Thymus (tissue), 11 donors: Measurements from ENCODE around the gene CYBRD1. TPM values are rescaled to one million over a fixed set of nuclear protein-coding genes. Genes with fewer than 3 reads are reported as not detected.
"Not testable (repeated sequence)": the region's sequence is repeated elsewhere in the genome, so short reads cannot be mapped to it uniquely, and the experiment has no call there.

Experiments
- DNase-seq, 9 donors: peaks; one replicate each; pipeline ENCODE4 v3.0.0-alpha.2; 2013; ENCODE audit warnings: low spot score in 9 of 9, low read depth in 6 of 9, missing footprints in 1 of 9
- H3K27ac ChIP-seq, 2 donors: one replicate each; pipeline ENCODE4 v1.5.1; 2013; ENCODE audit warnings: control low read depth in 1 of 2, low read depth in 1 of 2, low read length in 1 of 2, mild to moderate bottlenecking in 1 of 2, moderate library complexity in 1 of 2
- H3K27me3 ChIP-seq, 2 donors: one replicate each; pipeline ENCODE4 v1.5.1; 2013; ENCODE audit warnings: low read length in 1 of 2; ENCODE audit not compliant: control insufficient read depth in 2 of 2, insufficient read depth in 1 of 2
- H3K36me3 ChIP-seq, 2 donors: one replicate each; pipeline ENCODE4 v1.5.1; 2013; ENCODE audit warnings: low read length in 1 of 2, mild to moderate bottlenecking in 1 of 2, moderate library complexity in 1 of 2; ENCODE audit not compliant: control insufficient read depth in 2 of 2, insufficient read depth in 2 of 2
- H3K4me1 ChIP-seq, 2 donors: one replicate each; pipeline ENCODE4 v1.5.1; 2013; ENCODE audit warnings: low read length in 2 of 2; ENCODE audit not compliant: control insufficient read depth in 2 of 2, insufficient read depth in 2 of 2
- H3K4me3 ChIP-seq, 2 donors: one replicate each; pipeline ENCODE4 v1.5.1; 2013; ENCODE audit warnings: low read length in 2 of 2, control low read depth in 1 of 2, mild to moderate bottlenecking in 1 of 2
- H3K9me3 ChIP-seq, 2 donors: one replicate each; pipeline ENCODE4 v1.5.1; 2013; ENCODE audit warnings: low read length in 1 of 2, mild to moderate bottlenecking in 1 of 2; ENCODE audit not compliant: control insufficient read depth in 2 of 2, insufficient read depth in 1 of 2
- WGBS: extraction: QIAGEN DNeasy Blood & Tissue Kit; methylation state at CpG from one replicate; pipeline ENCODE4 v1.1.7; 2013; 5-methylcytosine and 5-hydroxymethylcytosine counted together
- polyA plus RNA-seq: library from polyadenylated mRNA; stranded (reverse); fragments of 200-250 nt; gene quantifications from one replicate; pipeline ENCODE4 v1.2.3, GENCODE V29; 2013
- total RNA-seq: library from RNA; stranded (reverse); fragments of 120-200 nt; gene quantifications from one replicate; pipeline ENCODE4 v1.2.4, GENCODE V29; 2013
- donor health status: healthy.

The CYBRD1 gene
- total and polyA plus RNA-seq, 2 donors, result 14.9 to 80.7 TPM

DNA sequence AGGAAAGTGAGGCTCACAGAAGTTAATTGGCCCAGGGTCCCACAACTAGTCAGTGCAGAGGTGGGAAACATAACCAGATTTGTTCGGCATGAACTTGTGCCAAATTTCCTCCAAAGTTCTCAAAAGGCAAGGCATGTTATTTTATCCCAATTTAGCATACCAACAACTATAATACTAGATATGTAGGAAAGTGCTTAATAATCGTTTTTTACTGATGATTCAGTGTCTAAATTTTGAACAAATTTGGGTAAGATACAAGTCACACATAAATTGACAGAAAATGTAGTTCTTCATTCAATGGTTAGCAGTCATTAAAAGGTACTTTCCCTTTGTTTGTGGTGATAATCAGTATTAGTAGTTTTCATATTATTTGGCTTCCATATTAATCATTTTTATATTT lies 38.5 kb upstream of the CYBRD1 start:
- H3K4me3 ChIP-seq, result no peak overlapping the region
- DNase-seq, result no peak
- H3K4me1 ChIP-seq, result no peaks in the 10 kb centered on the region
- peaks cover 3 to 11% of the 10 kb centered on the region in 2 donors for H3K36me3 ChIP-seq
- H3K27me3 ChIP-seq, result no peaks in the 10 kb centered on the region
- H3K9me3 ChIP-seq, result no peaks in the 10 kb centered on the region
- WGBS, result 95% methylated on average over 2 of the region's 2 CpGs
- H3K27ac ChIP-seq, result no peak overlapping the region

DNA sequence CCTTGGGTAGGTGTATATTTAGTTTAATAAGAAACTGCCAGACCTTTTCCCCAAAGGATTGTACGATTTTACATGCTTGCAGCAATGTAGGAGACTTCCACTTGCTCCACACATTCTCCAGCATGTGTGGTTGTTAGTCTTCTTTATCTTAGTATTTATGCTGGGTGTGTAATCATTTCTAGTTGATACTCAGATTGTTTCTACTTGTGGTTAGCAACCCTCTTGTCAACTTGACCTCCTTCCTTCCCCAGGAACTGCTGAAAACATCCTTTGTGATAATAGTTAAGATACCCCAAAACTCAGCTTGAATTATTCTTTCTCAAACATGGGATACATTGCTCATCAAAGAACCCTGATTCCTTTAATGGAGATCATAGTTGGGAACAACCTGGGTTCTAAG lies 37.2 kb upstream of the CYBRD1 start:
- Histone ChIP-seq H3K4me1 (no peaks in the 10 kb centered on the region), H3K9me3 (no peaks in the 10 kb centered on the region), H3K27me3 (no peaks in the 10 kb centered on the region), H3K27ac (no peak overlapping the region), H3K36me3 (peaks cover 4 to 9% of the 10 kb centered on the region in 2 donors), H3K4me3 (no peak overlapping the region)
- DNase-seq, result no peak
- WGBS, result 91% methylated on average over 1 of the region's 1 CpG

GRCh38 chr2:171487201-171487600 lies 35.1 kb upstream of the CYBRD1 start:
- Histone ChIP-seq H3K9me3 (no peaks in the 10 kb centered on the region), H3K27ac (no peak overlapping the region), H3K4me3 (no peak overlapping the region), H3K4me1 (no peaks in the 10 kb centered on the region), H3K36me3 (peaks cover 0 to 4% of the 10 kb centered on the region in 2 donors), H3K27me3 (no peaks in the 10 kb centered on the region)
- 98% methylated on average over 6 of the region's 6 CpGs for WGBS
- no peak for DNase-seq

GRCh38 chr2:171487803-171488259 lies 34.4 kb upstream of the CYBRD1 start:
- Histone ChIP-seq H3K4me1 (no peaks in the 10 kb centered on the region), H3K27ac (no peak overlapping the region), H3K36me3 (peaks cover 0 to 4% of the 10 kb centered on the region in 2 donors), H3K9me3 (no peaks in the 10 kb centered on the region), H3K4me3 (no peak overlapping the region), H3K27me3 (no peaks in the 10 kb centered on the region)
- WGBS, result 98% methylated on average over 4 of the region's 4 CpGs
- no peak for DNase-seq

DNA sequence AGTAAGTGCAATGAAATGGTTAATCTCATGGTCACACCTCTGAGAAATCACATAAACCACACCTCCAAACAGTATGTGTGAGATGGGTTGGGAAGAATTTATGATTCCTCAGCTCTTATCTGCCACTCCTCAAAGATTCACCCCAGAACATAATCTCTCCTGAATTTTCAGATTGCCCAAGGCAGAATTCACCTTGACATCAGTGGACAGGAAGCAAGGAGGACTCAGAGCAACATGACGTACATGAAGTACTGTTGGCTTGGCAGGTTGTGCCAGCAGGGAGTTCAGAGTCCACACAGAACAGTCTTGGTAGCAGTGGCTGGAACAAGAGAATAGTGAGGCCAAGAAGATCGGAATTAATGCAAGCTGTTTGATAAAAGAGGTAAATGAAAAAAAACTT lies 31.7 kb upstream of the CYBRD1 start:
- Histone ChIP-seq H3K36me3 (peaks cover 0 to 4% of the 10 kb centered on the region in 2 donors), H3K4me3 (no peak overlapping the region), H3K4me1 (no peaks in the 10 kb centered on the region), H3K27me3 (no peaks in the 10 kb centered on the region), H3K27ac (no peak overlapping the region), H3K9me3 (no peaks in the 10 kb centered on the region)
- WGBS, result 95% methylated on average over 2 of the region's 2 CpGs
- no peak for DNase-seq

- no peak overlapping the region for H3K4me3 ChIP-seq
- WGBS, result 96% methylated on average over 3 of the region's 3 CpGs
- H3K4me1 ChIP-seq, result no peaks in the 10 kb centered on the region
- DNase-seq, result no peak
- peaks cover 0 to 4% of the 10 kb centered on the region in 2 donors for H3K36me3 ChIP-seq
- no peaks in the 10 kb centered on the region for H3K9me3 ChIP-seq
- no peaks in the 10 kb centered on the region for H3K27me3 ChIP-seq
- no peak overlapping the region for H3K27ac ChIP-seq
These were observed 31.0 kb upstream of the CYBRD1 start for GRCh38 chr2:171491292-171491691.

- Histone ChIP-seq H3K27me3 (no peaks in the 10 kb centered on the region), H3K9me3 (no peaks in the 10 kb centered on the region), H3K36me3 (peaks cover 0 to 4% of the 10 kb centered on the region in 2 donors), H3K27ac (no peak overlapping the region), H3K4me1 (no peaks in the 10 kb centered on the region), H3K4me3 (no peak overlapping the region)
- 97% methylated on average over 6 of the region's 6 CpGs for WGBS
- DNase-seq, result no peak
These were observed 29.6 kb upstream of the CYBRD1 start for GRCh38 chr2:171492664-171493063.

GRCh38 chr2:171497664-171498063 lies 24.6 kb upstream of the CYBRD1 start:
- not testable (repeated sequence) for H3K27ac ChIP-seq, H3K9me3 ChIP-seq, H3K27me3 ChIP-seq, H3K4me1 ChIP-seq, H3K4me3 ChIP-seq, H3K36me3 ChIP-seq, DNase-seq
- WGBS, result 98% methylated on average over 5 of the region's 5 CpGs

GRCh38 chr2:171505374-171505773 lies 16.9 kb upstream of the CYBRD1 start:
- Histone ChIP-seq H3K36me3 (no peaks in the 10 kb centered on the region), H3K4me3 (no peak overlapping the region), H3K27me3 (no peaks in the 10 kb centered on the region), H3K9me3 (no peaks in the 10 kb centered on the region), H3K27ac (no peak overlapping the region), H3K4me1 (no peaks in the 10 kb centered on the region)
- no peak for DNase-seq
- WGBS, result 46% methylated on average over 2 of the region's 2 CpGs
